CD4-positive, alpha-beta T cell treated with Interleukin-1 beta for 1 hour (primary cell): ENCODE data around the gene BCL6.
"Not testable (repeated sequence)": the region's sequence is repeated elsewhere in the genome, so short reads cannot be mapped to it uniquely, and the experiment has no call there.

Experiments used
- DNase-seq, 2 donors: peaks; one replicate each; pipeline ENCODE4 v3.0.0-alpha.2; 2020 to 2022

Gene BCL6

DNA sequence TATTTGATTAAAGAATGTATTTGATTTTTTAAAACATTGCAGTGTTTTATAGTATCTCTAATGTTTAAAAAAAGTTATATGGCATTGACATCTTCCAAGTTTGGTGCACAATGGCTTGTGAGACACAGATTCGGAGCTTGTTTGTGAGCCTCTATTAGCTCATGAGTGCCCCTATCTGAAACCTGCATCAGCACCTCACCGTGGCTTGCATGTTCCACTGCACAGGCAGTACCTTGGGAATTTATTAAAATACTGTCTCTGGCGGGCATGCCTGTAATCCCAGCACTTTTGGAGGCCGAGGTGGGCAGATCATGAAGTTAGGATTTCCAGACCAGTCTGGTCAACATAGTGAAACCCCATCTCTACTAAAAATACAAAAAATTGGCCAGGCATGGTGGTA lies 36.1 kb downstream of the BCL6 start:
- no peak for DNase-seq

DNA sequence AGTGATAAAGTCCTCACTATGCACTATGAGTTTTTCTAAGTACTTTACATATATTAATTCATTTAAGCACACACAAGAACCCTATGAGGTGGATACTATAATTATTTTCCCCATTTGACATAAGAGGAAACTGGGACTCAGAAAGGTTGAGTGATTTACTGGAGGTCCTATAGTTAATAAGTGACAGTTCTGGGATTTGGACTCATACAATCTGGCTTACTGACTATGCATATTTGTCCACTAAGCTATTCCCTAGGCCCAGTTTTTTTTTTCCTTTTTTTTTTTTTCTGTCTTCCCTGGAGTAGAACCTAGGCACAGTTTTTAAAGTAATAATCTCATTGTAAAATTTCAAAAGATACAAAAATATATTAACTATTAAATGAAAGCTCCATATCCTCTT lies 36.6 kb downstream of the BCL6 start:
- no peak for DNase-seq

GRCh38 chr3:187706971-187707370 lies 38.3 kb downstream of the BCL6 start:
- no peak for DNase-seq

DNA sequence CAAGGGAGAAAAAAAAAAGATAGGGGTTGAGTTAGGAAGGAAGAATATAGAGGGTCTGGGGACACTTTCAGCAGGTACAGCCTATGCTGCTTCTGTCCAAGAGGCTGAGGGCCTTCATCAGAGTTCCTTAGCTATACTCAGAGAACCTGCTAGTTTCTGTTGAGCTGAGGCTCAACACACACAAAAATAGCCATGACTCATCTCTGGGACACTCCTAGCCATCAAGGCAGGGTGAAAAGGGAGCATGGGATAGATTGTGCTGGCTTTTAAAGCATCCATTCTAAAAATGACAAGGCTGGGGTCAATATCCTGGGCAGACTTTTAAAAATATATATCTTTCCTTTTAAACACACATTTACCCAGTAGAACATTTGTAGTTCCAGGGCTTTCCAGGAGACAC lies 40.1 kb downstream of the BCL6 start:
- no peak for DNase-seq

- no peak for DNase-seq
Measured at GRCh38 chr3:187702507-187703033, 42.7 kb downstream of the BCL6 start, which contains the start of gene RTP2. RTP2 (minus strand) TSS chr3:187702557; CDS start chr3:187702128, 429 bp downstream.

DNA sequence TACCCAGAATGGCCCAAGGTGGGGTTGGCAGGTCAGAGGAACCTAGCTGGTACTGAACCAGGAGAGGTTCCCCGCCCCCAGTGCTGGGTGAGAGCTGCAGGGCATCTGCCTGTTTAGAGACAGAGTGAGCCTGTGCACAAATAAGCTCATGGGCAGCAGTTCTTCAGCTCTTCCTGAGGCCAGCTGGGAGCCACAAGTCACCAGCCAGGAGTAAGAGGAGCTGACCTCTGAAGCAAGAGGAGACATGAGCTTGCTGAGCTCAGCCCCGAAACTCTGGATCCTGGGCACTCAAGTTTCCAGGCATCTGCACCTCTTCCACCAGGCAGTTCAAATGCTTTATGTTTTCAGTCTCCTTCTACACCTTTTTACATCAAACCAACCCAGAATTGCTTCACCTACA lies 45.0 kb downstream of the BCL6 start:
- no peak for DNase-seq

GRCh38 chr3:187698499-187699399 lies 46.5 kb downstream of the BCL6 start:
- no peak for DNase-seq

- DNase-seq: no peak
Measured at GRCh38 chr3:187696021-187696420, 49.2 kb downstream of the BCL6 start.

- no peak for DNase-seq
Measured at GRCh38 chr3:187695449-187695848, 49.8 kb downstream of the BCL6 start.

DNA sequence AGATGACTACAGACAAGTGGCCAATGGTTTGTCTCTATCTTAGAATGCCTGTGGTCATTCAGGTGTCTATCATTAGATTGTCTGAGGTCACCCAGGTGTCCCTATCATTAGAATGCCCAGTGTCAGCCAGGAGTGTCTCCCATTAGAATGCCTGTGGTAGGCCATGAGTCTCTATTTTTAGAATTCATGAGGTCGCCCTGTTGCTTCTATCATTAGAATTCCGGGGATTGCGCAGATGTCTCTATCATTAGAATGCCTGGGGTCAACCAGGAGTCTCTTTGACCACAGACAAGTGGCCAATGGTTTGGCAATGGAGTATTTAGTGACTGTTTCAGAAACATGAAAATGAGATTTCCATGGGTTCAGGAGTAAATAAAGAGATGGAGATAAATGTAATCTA lies 50.5 kb downstream of the BCL6 start:
- no peak for DNase-seq

DNA sequence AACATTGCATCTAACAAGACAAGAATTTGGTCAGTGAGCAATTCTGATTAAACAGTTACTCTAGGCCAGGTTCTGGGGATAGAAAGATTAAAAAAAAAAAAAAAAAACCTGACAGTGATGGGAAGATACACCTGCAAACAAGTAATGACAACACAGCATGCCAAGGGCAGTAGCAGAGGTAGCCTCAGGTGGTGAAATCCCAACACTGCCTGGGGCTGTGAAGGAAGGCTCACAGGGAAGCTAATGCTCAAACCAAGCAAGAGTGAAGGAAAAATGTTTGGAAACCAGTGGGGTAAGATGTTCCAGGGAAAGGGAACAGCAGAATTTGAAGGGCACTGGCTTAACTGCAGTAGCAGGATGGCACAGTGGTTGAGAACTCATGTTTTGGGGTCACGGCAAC lies 51.8 kb downstream of the BCL6 start:
- DNase-seq: no peak

DNA sequence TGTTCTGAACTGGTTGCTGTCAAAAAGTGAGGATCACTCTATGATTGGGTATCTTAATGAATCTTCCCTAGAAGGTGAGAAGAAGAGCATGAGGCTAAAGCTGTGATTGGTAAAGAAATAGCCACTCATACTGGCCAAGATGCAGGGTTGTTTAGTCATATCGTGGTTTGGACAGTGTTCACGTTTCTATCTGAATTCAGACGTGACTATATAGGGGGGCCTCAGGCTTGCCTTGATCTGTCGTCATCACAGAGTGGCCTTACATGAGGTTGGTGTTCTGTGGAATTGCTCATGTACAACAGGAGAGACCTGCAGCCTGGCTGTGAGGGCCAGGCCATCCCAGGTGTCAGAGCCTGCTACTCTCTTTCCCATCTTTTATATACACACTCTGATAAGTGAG lies 55.3 kb downstream of the BCL6 start:
- DNase-seq: no peak

- DNase-seq: no peak
Measured at GRCh38 chr3:187686621-187687273, 58.5 kb downstream of the BCL6 start.

DNA sequence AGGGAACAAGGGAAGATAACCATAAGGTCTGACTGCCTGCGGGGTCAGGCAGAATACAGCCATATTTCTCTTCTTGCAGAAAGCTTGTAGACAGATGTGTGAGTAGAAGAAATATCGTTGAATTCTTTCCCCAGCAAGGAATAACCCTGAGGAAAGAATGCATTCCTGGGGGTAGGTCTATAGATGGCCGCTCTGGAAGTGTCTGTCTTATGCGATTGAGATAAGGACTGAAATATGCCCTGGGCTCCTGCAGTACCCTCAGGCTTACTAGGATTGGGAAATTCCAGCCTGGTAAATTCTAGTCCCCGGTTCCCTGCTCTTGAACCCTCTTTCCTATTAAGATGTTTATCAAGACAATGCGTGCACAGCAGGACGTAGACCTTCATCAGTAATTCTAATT lies 59.3 kb downstream of the BCL6 start:
- no peak for DNase-seq

- DNase-seq: no peak
Measured at GRCh38 chr3:187684880-187685279, 60.4 kb downstream of the BCL6 start.

- no peak for DNase-seq
Measured at GRCh38 chr3:187684444-187684843, 60.8 kb downstream of the BCL6 start.

GRCh38 chr3:187681756-187682155 lies 63.5 kb downstream of the BCL6 start:
- not testable (repeated sequence) for DNase-seq

DNA sequence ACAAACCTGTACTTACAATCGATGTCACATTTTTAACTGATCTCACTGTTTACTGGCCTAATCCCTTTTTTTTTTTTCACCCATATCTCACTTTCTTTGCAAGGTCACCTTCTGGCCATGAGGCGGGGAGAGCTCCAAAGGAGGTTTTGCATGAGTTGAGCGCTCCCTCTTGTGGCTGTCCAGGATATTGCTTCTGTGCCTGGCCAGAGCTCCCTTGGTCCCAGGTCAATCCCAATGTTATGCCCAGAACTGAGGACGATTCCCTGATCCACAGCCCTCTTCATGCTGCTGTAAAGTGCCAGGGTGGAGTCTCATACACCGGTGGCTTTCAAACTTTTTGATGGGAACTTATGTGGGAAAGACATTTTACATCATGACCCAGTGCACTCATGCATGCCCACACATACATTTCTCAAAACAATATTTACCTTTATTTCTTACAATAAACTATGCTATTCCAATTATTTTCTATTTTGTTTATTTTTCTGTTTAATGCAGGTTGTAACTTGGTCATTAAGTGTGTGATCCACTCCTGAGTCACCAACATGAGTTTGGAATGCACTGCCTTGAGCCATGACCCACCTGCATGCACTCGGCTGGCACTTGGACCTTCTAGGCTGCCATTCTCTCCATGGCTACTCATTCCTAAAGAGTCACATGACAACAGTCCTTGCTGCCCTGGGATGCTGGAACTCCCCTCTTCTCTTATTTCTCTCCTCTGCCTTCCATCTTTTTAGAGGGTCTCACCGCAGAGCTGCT lies 65.5 kb downstream of the BCL6 start:
- DNase-seq: peak; percentile 51 to 65

GRCh38 chr3:187678726-187679268 lies 66.5 kb downstream of the BCL6 start:
- peak in 1 of 2 donors; percentile 20 for DNase-seq

- DNase-seq: no peak
Measured at GRCh38 chr3:187677604-187678003, 67.7 kb downstream of the BCL6 start.

DNA sequence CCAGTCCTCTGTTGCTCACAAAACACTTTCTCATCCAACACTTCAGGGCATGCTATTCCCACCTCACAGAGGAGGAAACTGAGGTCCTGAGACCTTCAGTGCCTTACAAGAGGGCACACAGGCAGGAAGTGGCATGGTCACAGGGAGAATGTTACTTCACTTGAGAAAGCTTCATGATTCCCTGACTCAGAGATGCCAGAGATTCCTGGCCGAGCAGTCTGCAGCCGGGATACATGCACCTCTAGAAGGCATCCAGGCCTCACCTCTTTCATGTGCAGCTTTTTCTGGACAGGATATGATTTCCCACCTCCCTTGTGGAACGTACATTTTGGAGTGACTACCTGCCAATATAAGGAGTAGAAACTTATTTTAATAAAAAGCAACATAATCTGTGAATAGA lies 72.3 kb downstream of the BCL6 start:
- DNase-seq: no peak
